ENCODE data around the gene CAPZB. TPM values are rescaled to one million over a fixed set of nuclear protein-coding genes. Genes with fewer than 3 reads are reported as not detected.
"Not testable (repeated sequence)": the region's sequence is repeated elsewhere in the genome, so short reads cannot be mapped to it uniquely, and the experiment has no call there.

Gene CAPZB
- polyA plus RNA-seq, 1 donor from 2014 or later = 159 TPM

DNA sequence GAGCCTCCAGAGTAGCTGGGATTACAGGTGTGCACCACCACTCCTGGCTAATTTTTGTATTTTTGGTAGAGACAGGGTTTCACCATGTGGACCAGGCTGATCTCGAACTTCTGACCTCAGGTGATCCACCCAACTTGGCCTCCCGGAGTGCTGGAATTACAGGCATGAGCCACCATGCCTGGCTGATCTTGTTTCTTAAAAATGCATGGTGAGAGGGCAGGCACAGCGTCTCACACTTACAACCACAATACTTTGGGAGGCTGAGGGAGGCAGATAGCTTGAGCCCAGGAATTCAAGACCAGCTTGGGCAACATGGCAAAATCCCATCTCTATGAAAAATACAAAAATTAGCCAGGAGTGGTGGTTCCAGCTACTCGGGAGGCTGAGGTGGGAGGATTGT, 37.2 kb upstream of the CAPZB start:
- H3K9me3 ChIP-seq (ENCODE audit: low read length); H3K27ac ChIP-seq (ENCODE audit: low read length); H2AFZ ChIP-seq (ENCODE audit: low read depth, low read length); H3K36me3 ChIP-seq (ENCODE audit: insufficient read depth, low read length); H3F3A ChIP-seq (ENCODE audit: insufficient read depth, low read length, poor library complexity, severe bottlenecking); H3K79me2 ChIP-seq (replicated peaks; ENCODE audit: insufficient read depth, low read length); H4K20me1 ChIP-seq (ENCODE audit: insufficient read depth); H3K9me2 ChIP-seq (ENCODE audit: insufficient read depth, low read length); H3K4me3 ChIP-seq (ENCODE audit: low read length); H3K27me3 ChIP-seq (ENCODE audit: insufficient read depth, low read depth, low read length); H3K9ac ChIP-seq (ENCODE audit: low read length); H3K4me2 ChIP-seq (ENCODE audit: low read length): not testable (repeated sequence)

DNA sequence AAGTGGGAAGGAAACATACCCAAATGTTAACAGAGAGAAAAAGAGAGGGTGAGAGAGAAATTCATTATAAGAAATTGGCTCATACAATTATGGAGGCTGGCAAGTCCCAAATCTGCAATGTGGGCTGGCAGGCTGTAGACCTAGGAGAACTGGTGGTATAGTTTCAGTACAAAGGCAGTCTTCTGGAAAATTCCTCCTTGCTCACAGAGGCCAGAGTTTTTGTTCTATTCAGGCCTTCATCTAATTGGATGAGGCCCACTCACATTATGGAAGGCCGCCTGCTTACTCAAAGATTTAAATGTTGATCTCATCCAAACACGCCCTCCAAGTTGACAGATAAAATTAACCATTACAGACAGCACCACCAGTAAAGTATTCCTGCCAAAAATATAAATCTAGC, 36.1 kb upstream of the CAPZB start:
- TF ChIP-seq TAF1 (IDR thresholded peaks at IDR 0.05; ENCODE audit: low read depth) = no peak
- TF ChIP-seq EZH2 (IDR thresholded peaks at IDR 0.05; ENCODE audit: borderline replicate concordance, insufficient read depth, low read length, poor library complexity, severe bottlenecking) = no peak
- TF ChIP-seq EP300 (conservative IDR thresholded peaks at IDR 0.05; ENCODE audit: poor library complexity, severe bottlenecking) = no peak
- TF ChIP-seq POLR2AphosphoS5 (IDR thresholded peaks at IDR 0.05) = no peak
- TF ChIP-seq RAD21 (conservative IDR thresholded peaks at IDR 0.05) = no peak
- TF ChIP-seq, protein P1, sequence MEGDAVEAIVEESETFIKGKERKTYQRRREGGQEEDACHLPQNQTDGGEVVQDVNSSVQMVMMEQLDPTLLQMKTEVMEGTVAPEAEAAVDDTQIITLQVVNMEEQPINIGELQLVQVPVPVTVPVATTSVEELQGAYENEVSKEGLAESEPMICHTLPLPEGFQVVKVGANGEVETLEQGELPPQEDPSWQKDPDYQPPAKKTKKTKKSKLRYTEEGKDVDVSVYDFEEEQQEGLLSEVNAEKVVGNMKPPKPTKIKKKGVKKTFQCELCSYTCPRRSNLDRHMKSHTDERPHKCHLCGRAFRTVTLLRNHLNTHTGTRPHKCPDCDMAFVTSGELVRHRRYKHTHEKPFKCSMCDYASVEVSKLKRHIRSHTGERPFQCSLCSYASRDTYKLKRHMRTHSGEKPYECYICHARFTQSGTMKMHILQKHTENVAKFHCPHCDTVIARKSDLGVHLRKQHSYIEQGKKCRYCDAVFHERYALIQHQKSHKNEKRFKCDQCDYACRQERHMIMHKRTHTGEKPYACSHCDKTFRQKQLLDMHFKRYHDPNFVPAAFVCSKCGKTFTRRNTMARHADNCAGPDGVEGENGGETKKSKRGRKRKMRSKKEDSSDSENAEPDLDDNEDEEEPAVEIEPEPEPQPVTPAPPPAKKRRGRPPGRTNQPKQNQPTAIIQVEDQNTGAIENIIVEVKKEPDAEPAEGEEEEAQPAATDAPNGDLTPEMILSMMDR (IDR thresholded peaks at IDR 0.05; ENCODE audit: poor library complexity, severe bottlenecking) = no peak
- TF ChIP-seq, protein P2, sequence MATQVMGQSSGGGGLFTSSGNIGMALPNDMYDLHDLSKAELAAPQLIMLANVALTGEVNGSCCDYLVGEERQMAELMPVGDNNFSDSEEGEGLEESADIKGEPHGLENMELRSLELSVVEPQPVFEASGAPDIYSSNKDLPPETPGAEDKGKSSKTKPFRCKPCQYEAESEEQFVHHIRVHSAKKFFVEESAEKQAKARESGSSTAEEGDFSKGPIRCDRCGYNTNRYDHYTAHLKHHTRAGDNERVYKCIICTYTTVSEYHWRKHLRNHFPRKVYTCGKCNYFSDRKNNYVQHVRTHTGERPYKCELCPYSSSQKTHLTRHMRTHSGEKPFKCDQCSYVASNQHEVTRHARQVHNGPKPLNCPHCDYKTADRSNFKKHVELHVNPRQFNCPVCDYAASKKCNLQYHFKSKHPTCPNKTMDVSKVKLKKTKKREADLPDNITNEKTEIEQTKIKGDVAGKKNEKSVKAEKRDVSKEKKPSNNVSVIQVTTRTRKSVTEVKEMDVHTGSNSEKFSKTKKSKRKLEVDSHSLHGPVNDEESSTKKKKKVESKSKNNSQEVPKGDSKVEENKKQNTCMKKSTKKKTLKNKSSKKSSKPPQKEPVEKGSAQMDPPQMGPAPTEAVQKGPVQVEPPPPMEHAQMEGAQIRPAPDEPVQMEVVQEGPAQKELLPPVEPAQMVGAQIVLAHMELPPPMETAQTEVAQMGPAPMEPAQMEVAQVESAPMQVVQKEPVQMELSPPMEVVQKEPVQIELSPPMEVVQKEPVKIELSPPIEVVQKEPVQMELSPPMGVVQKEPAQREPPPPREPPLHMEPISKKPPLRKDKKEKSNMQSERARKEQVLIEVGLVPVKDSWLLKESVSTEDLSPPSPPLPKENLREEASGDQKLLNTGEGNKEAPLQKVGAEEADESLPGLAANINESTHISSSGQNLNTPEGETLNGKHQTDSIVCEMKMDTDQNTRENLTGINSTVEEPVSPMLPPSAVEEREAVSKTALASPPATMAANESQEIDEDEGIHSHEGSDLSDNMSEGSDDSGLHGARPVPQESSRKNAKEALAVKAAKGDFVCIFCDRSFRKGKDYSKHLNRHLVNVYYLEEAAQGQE (IDR thresholded peaks at IDR 0.05; ENCODE audit: borderline replicate concordance) = no peak
- TF ChIP-seq SMC3 (conservative IDR thresholded peaks at IDR 0.05; ENCODE audit: poor library complexity) = no peak
- TF ChIP-seq MXI1 (conservative IDR thresholded peaks at IDR 0.05; ENCODE audit: poor library complexity, severe bottlenecking) = no peak

DNA sequence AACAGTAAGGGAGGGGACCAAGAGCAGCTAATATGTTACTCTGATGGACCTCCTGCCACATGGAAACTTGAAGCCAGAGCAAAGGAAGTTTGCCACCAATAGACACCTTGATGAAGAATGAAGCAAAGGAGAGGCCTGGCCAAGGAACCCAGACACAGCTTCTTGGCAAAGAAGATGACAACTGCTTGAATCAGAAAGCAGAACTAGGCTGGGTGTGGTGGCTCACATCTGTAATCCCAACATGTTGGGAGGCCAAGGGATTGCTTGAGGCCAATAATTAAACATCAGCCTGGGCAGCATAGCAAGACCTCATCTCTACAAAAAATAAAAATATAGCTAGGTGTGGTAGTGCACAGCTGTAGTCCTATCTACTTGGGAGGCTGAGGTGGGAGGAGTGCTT, 31.7 kb upstream of the CAPZB start:
- Histone ChIP-seq H2AFZ (ENCODE audit: low read depth, low read length) (no peak overlapping the region), H3K9ac (ENCODE audit: low read length) (no peak overlapping the region), H3K27ac (ENCODE audit: low read length) (no peak overlapping the region), H4K20me1 (ENCODE audit: insufficient read depth) (no peaks in the 10 kb centered on the region), H3K4me3 (ENCODE audit: low read length) (no peak overlapping the region), H3K27me3 (ENCODE audit: insufficient read depth, low read depth, low read length) (no peaks in the 10 kb centered on the region), H3K79me2 (replicated peaks; ENCODE audit: insufficient read depth, low read length) (no peaks in the 10 kb centered on the region), H3K9me3 (ENCODE audit: low read length) (no peaks in the 10 kb centered on the region), H3K36me3 (ENCODE audit: insufficient read depth, low read length) (no peaks in the 10 kb centered on the region), H3K9me2 (ENCODE audit: insufficient read depth, low read length) (no peaks in the 10 kb centered on the region), H3F3A (ENCODE audit: insufficient read depth, low read length, poor library complexity, severe bottlenecking) (no peaks in the 10 kb centered on the region), H3K4me2 (ENCODE audit: low read length) (no peak overlapping the region)
- TF ChIP-seq, protein P1 (IDR thresholded peaks at IDR 0.05; ENCODE audit: poor library complexity, severe bottlenecking) = no peak
- no peak for TF ChIP-seq EP300 (conservative IDR thresholded peaks at IDR 0.05; ENCODE audit: poor library complexity, severe bottlenecking)
- TF ChIP-seq POLR2AphosphoS5 (IDR thresholded peaks at IDR 0.05) = no peak
- TF ChIP-seq MXI1 (conservative IDR thresholded peaks at IDR 0.05; ENCODE audit: poor library complexity, severe bottlenecking) = no peak
- no peak for TF ChIP-seq RAD21 (conservative IDR thresholded peaks at IDR 0.05)
- no peak for TF ChIP-seq TAF1 (IDR thresholded peaks at IDR 0.05; ENCODE audit: low read depth)
- TF ChIP-seq, protein P2 (IDR thresholded peaks at IDR 0.05; ENCODE audit: borderline replicate concordance) = no peak

More for the DNA sequence above, 36.1 kb upstream of the CAPZB start:
- no peak overlapping the region for H2AFZ ChIP-seq (ENCODE audit: low read depth, low read length)
- no peaks in the 10 kb centered on the region for H3F3A ChIP-seq (ENCODE audit: insufficient read depth, low read length, poor library complexity, severe bottlenecking)
- H3K9ac ChIP-seq (ENCODE audit: low read length) = no peak overlapping the region
- no peaks in the 10 kb centered on the region for H3K9me2 ChIP-seq (ENCODE audit: insufficient read depth, low read length)
- no peak overlapping the region for H3K4me3 ChIP-seq (ENCODE audit: low read length)
- no peaks in the 10 kb centered on the region for H3K9me3 ChIP-seq (ENCODE audit: low read length)
- no peak overlapping the region for H3K27ac ChIP-seq (ENCODE audit: low read length)
- no peaks in the 10 kb centered on the region for H3K79me2 ChIP-seq (replicated peaks; ENCODE audit: insufficient read depth, low read length)
- H3K36me3 ChIP-seq (ENCODE audit: insufficient read depth, low read length) = no peaks in the 10 kb centered on the region
- H4K20me1 ChIP-seq (ENCODE audit: insufficient read depth) = no peaks in the 10 kb centered on the region
- no peaks in the 10 kb centered on the region for H3K27me3 ChIP-seq (ENCODE audit: insufficient read depth, low read depth, low read length)
- H3K4me2 ChIP-seq (ENCODE audit: low read length) = no peak overlapping the region
